PC-3 (cell line): ENCODE measurements around the gene ACAN. TPM values are rescaled to one million over a fixed set of nuclear protein-coding genes. Genes with fewer than 3 reads are reported as not detected.
A peak's percentile ranks its signal among the peaks of the same experiment; 100 is the strongest.

Source experiments
- ATAC-seq: fragments of 200-7000 bp; cut with Tn5 transposase; 2 replicates; pipeline ENCODE4 v1.9.1; 2020; ENCODE audit warnings: mild to moderate bottlenecking, moderate library complexity
- BruUV-seq: library from RNA; stranded (reverse); fragments of 400-500 nt; replicated peaks from 2 replicates; lab custom pipeline; 2021; lab: Mats Ljungman, UMichigan
- CTCF ChIA-PET: fragments of 300-600 bp; sonication (Branson Sonifier 250); formaldehyde crosslinking; loops from one replicate; lab custom pipeline; 2022; ENCODE audit warnings: antibody characterized with exemption; lab: Charles Lee
- POLR2A ChIA-PET: fragments of 300-600 bp; sonication (Branson Sonifier 250); formaldehyde crosslinking; loops from one replicate; lab custom pipeline; 2022; ENCODE audit warnings: antibody characterized with exemption; ENCODE audit not compliant: unreplicated experiment; lab: Charles Lee
- DNase-seq: peaks from one replicate; pipeline ENCODE4 v3.0.0-alpha.2; 2015
- H2AFZ ChIP-seq: fragments of 300-600 bp; sonication (generic); 2 replicates; pipeline ENCODE4 v1.6.0; 2016; ENCODE audit warnings: antibody characterized with exemption, low read length
- H3F3A ChIP-seq: fragments of 300-600 bp; sonication (generic); one replicate; pipeline ENCODE4 v1.6.0; 2017; ENCODE audit warnings: antibody characterized with exemption, low read length, control low read depth, mild to moderate bottlenecking; ENCODE audit not compliant: unreplicated experiment
- H3K27ac ChIP-seq: fragments of 300-600 bp; sonication (generic); 2 replicates; pipeline ENCODE4 v1.5.1; 2016; ENCODE audit warnings: mild to moderate bottlenecking, low read length
- H3K27me3 ChIP-seq: fragments of 300-600 bp; sonication (generic); 2 replicates; pipeline ENCODE4 v1.6.1; 2016; ENCODE audit warnings: low read length, mixed read lengths
- H3K36me3 ChIP-seq: fragments of 300-600 bp; sonication (generic); 2 replicates; pipeline ENCODE4 v1.6.1; 2016; ENCODE audit warnings: low read depth, mixed run types, low read length, mixed read lengths
- H3K4me1 ChIP-seq: fragments of 300-600 bp; sonication (generic); 2 replicates; pipeline ENCODE4 v1.5.1; 2016; ENCODE audit warnings: low read length; ENCODE audit not compliant: insufficient read depth
- H3K4me2 ChIP-seq: fragments of 300-600 bp; sonication (generic); 2 replicates; pipeline ENCODE4 v1.6.0; 2016; ENCODE audit warnings: low read length
- H3K4me3 ChIP-seq: fragments of 300-600 bp; sonication (generic); 2 replicates; pipeline ENCODE4 v1.5.1; 2016; ENCODE audit warnings: mild to moderate bottlenecking, low read length, mixed read lengths
- H3K79me2 ChIP-seq: fragments of 300-600 bp; sonication (generic); 2 replicates; pipeline ENCODE4 v1.6.1; 2017; ENCODE audit warnings: low read length, mixed read lengths
- H3K9ac ChIP-seq: fragments of 300-600 bp; sonication (generic); 2 replicates; pipeline ENCODE4 v1.6.0; 2016; ENCODE audit warnings: mild to moderate bottlenecking, low read length
- H3K9me2 ChIP-seq: fragments of 300-600 bp; sonication (generic); replicated peaks from 2 replicates; pipeline ENCODE4 v1.6.1; 2016; ENCODE audit warnings: mixed run types, low read length, mixed read lengths
- H3K9me3 ChIP-seq: fragments of 300-600 bp; sonication (generic); 2 replicates; pipeline ENCODE4 v1.6.1; 2016; ENCODE audit warnings: low read length, mixed read lengths
- H4K20me1 ChIP-seq: fragments of 300-600 bp; sonication (generic); 2 replicates; pipeline ENCODE4 v1.6.1; 2016; ENCODE audit warnings: low read length, mixed read lengths
- EZH2 ChIP-seq: fragments of 300-600 bp; sonication (generic); IDR thresholded peaks from one replicate; pipeline ENCODE4 v1.6.1; 2017; ENCODE audit warnings: antibody characterized with exemption, mild to moderate bottlenecking, low read length; ENCODE audit not compliant: unreplicated experiment
- EZH2phosphoT487 ChIP-seq: fragments of 300-600 bp; sonication (generic); IDR thresholded peaks from 2 replicates; pipeline ENCODE4 v1.6.1; 2018; ENCODE audit warnings: mild to moderate bottlenecking, antibody characterized with exemption, low read length, borderline replicate concordance
- intact Hi-C: fragments of 100-400 bp; cut with micrococcal nuclease; formaldehyde crosslinking; loops from 2 replicates; pipeline ENCODE4 v1.9.0; 2023
- total RNA-seq: library from RNA; depleted of rRNA; stranded (reverse); fragments of >200 nt; gene quantifications from 2 replicates; pipeline ENCODE4 v1.2.3, GENCODE V29; 2014
- TF ChIP-seq, protein P1 (sequence below): fragments of 300-600 bp; sonication (generic); conservative IDR thresholded peaks from 2 replicates; pipeline ENCODE4 v1.5.1; 2017; ENCODE audit warnings: antibody characterized with exemption, low read depth, mild to moderate bottlenecking, low read length

ACAN gene
- total RNA-seq, 1 experiment from 2014 or later = not detected

DNA sequence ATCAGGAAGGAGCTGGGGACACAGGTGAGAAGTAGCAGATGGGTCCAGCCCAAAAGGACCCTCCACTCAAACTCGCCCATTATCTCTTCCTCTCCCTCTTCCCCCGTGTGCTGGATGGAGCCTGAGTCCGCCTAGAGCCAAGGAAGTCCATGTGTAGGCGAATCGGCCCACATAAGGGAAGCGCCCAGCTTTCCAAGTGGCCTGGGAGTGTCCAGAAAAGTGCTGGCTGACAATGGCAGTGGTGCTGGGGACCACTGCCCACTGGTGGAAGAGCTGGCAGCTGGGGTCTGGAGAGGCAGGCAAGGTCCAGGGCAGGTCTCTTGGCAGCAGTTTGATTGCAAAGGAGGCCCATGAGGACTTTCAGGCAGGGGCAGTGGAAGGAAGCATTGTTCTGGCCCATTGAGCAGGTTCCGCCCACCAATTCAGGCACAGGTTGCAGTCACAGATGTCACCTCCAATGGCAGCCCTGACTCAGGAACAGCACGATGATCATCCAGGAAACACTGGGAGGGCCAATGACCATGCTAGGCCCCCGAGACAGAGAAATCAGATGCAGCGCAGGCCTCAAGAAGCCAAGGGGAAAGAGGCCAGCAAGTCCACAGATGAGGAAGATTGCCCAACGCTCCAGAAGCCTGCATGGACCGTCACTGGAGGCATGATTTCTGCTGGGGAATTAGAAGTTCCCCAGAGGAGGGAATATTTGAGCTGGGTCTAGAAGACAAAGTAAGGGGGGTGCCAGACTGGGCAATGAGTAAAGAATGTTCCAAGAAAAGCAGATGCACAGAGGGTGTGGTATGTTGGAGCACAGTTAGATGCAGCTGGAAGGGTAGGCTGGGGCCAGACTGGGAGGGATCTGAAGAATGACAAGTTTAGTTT is 107.0 kb downstream of the ACAN start:
- H2AFZ ChIP-seq = no peak overlapping the region
- TF ChIP-seq EZH2phosphoT487 (no peak), EZH2 (no peak)
- TF ChIP-seq, protein P1, sequence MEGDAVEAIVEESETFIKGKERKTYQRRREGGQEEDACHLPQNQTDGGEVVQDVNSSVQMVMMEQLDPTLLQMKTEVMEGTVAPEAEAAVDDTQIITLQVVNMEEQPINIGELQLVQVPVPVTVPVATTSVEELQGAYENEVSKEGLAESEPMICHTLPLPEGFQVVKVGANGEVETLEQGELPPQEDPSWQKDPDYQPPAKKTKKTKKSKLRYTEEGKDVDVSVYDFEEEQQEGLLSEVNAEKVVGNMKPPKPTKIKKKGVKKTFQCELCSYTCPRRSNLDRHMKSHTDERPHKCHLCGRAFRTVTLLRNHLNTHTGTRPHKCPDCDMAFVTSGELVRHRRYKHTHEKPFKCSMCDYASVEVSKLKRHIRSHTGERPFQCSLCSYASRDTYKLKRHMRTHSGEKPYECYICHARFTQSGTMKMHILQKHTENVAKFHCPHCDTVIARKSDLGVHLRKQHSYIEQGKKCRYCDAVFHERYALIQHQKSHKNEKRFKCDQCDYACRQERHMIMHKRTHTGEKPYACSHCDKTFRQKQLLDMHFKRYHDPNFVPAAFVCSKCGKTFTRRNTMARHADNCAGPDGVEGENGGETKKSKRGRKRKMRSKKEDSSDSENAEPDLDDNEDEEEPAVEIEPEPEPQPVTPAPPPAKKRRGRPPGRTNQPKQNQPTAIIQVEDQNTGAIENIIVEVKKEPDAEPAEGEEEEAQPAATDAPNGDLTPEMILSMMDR = no peak
- ATAC-seq = no peak
- H3K79me2 ChIP-seq = no peaks in the 10 kb centered on the region
- no peak overlapping the region for H3K4me3 ChIP-seq
- ChIA-PET POLR2A (no interaction called here), CTCF (no interaction called here)
- no peak overlapping the region for H3K4me2 ChIP-seq
- no peak overlapping the region for H3K9ac ChIP-seq
- H3K9me3 ChIP-seq = no peaks in the 10 kb centered on the region
- no peaks in the 10 kb centered on the region for H3K27me3 ChIP-seq
- intact Hi-C loops = loop anchor here (10.0 kb wide), 1 partner anchor 265 kb away; no protein-coding TSS in a partner anchor
- no peak overlapping the region for H3K27ac ChIP-seq
- H3K36me3 ChIP-seq = no peaks in the 10 kb centered on the region
- DNase-seq = no peak
- no peaks in the 10 kb centered on the region for H3K9me2 ChIP-seq
- no peaks in the 10 kb centered on the region for H4K20me1 ChIP-seq
- no peaks in the 10 kb centered on the region for H3F3A ChIP-seq
- BruUV-seq = no TSS peak
- H3K4me1 ChIP-seq = peaks cover 23% of the 10 kb centered on the region

DNA sequence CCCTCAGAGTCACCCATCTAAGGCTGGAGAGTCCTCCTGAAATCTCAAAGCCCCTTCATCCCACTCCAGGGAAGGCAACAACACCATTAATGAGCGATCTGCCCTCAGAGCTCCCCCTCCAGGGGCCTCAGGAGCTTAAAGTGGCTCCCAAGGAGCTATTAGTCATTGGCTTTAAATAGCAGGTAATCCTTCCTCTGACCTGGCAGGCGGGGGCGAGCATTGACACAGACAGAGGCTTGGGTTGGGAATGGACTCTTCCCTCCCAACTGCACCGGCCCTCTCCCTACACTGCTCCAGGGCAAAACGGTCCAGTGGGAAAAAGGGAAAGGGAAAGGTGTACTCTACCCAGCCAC is 108.5 kb downstream of the ACAN start:
- POLR2A ChIA-PET = no interaction called here
- H3K36me3 ChIP-seq = no peaks in the 10 kb centered on the region
- CTCF ChIA-PET = interaction anchor here (0.6 kb wide), 1 partner anchor 565 kb away, joined by 4 read pairs; no protein-coding TSS in a partner anchor
- H3K27me3 ChIP-seq = no peaks in the 10 kb centered on the region
- DNase-seq (peak; percentile 65), ATAC-seq (peak; percentile 41)
- H3K4me1 ChIP-seq = peaks cover 19% of the 10 kb centered on the region
- no peaks in the 10 kb centered on the region for H4K20me1 ChIP-seq
- 0 out of 2 replicates have a peak overlapping the region, but pooled peaks have one; percentile 21 for H3K27ac ChIP-seq
- BruUV-seq = no TSS peak
- peak overlapping the region; percentile 84; the same call in 1 of the 2 replicates for H3K4me3 ChIP-seq
- H3K9ac ChIP-seq = no peak overlapping the region
- 0 out of 2 replicates have a peak overlapping the region, but pooled peaks have one; percentile 15 for H2AFZ ChIP-seq
- peak overlapping the region; percentile 96 for H3K4me2 ChIP-seq
- TF ChIP-seq EZH2phosphoT487 (no peak), EZH2 (no peak)
- TF ChIP-seq, protein P1 = no peak; the same call in 1 of the 2 replicates
- H3K9me2 ChIP-seq = no peaks in the 10 kb centered on the region
- H3K9me3 ChIP-seq = no peaks in the 10 kb centered on the region
- intact Hi-C loops = no loop called here
- no peaks in the 10 kb centered on the region for H3F3A ChIP-seq
- no peaks in the 10 kb centered on the region for H3K79me2 ChIP-seq

DNA sequence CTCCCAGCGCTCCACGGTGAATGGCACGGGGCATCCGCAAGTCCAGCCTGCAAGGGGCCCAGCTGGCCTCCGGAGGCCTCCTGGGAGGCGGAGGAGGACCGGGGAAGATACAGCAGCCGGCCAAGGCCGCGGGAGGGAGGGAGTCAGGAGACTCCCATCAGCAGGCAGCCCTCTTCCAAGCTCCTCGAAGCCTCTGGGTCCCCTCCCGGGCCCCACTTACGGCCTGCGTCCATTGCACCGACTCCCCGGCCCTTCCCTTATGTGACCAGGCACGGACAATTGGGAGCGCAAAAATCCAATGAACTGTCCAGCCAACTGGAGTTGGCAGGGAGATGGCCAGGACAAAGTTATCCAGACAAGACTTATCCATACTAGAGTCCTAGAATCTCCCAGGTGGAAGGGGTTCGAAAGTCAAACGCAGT is 109.3 kb downstream of the ACAN start:
- no peak for DNase-seq
- Histone ChIP-seq H3F3A (no peaks in the 10 kb centered on the region), H3K9me3 (no peaks in the 10 kb centered on the region), H3K9ac (peak overlapping the region; percentile 62), H3K9me2 (no peaks in the 10 kb centered on the region), H4K20me1 (no peaks in the 10 kb centered on the region), H3K4me3 (peak overlapping the region; percentile 84), H3K36me3 (no peaks in the 10 kb centered on the region), H3K4me1 (peaks cover 19% of the 10 kb centered on the region), H3K79me2 (no peaks in the 10 kb centered on the region), H3K27ac (no peak overlapping the region), H2AFZ (peak overlapping the region; percentile 97), H3K4me2 (peak overlapping the region; percentile 96), H3K27me3 (no peaks in the 10 kb centered on the region)
- ChIA-PET CTCF (no interaction called here), POLR2A (no interaction called here)
- TF ChIP-seq, protein P1 = no peak
- TF ChIP-seq EZH2 = no peak
- no peak for TF ChIP-seq EZH2phosphoT487
- ATAC-seq = peak; percentile 3; the same call in 1 of the 2 replicates
- intact Hi-C loops = no loop called here
- no TSS peak for BruUV-seq
